OCI-LY7 (cell line): ENCODE measurements around the gene PIP5K1C.

ENCODE experiments used
- CTCF ChIP-seq: fragments of 200-600 bp; sonication (generic); conservative IDR thresholded peaks from 2 replicates; pipeline ENCODE4 v1.5.1; 2014; ENCODE audit warnings: mild to moderate bottlenecking, antibody characterized with exemption, low read length, moderate library complexity, mixed read lengths
- EZH2phosphoT487 ChIP-seq: fragments of 200-600 bp; sonication (generic); IDR thresholded peaks from 2 replicates; pipeline ENCODE4 v1.6.1; 2018; ENCODE audit warnings: low read depth, borderline replicate concordance, mild to moderate bottlenecking, mixed run types, antibody characterized with exemption, low read length, moderate library complexity, mixed read lengths

- TF ChIP-seq CTCF (no peak), EZH2phosphoT487 (no peak)
Measured at GRCh38 chr19:3721887-3722442, 21.7 kb upstream of the PIP5K1C start.
